ENCODE data around the gene LACTBL1. TPM values are rescaled to one million over a fixed set of nuclear protein-coding genes. Genes with fewer than 3 reads are reported as not detected.
A peak's percentile ranks its signal among the peaks of the same experiment; 100 is the strongest.
"Not testable (repeated sequence)": the region's sequence is repeated elsewhere in the genome, so short reads cannot be mapped to it uniquely, and the experiment has no call there.

LACTBL1 gene, protein sequence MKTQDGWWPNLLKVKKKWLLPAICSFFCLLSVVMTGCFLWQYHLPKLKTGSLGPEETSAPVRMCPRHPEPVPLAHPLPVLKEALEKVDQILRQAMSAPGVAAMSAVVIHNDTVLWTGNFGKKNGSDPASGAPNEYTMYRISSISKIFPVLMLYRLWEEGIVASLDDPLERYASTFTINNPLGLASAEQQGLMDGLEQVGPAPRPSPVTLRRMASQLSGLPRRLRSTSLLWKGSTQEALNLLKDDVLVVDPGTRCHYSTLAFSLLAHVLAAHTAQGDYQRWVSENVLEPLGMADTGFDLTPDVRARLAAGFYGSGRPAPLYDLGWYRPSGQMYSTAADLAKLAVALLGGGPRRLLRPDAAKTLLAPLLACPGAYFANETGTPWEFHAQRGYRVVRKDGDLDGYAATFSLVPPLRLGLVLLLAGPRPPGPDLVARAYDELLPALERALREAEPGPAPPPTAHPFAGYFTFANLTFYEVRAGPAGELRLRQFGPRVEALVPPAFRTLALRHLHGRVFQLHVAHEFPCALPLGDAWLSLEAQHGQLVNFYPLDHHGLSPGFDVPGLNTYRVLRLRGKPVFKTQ
- total RNA-seq (2014; rRNA removed; shearing (Covaris generic)): not detected in 2 replicates

DNA sequence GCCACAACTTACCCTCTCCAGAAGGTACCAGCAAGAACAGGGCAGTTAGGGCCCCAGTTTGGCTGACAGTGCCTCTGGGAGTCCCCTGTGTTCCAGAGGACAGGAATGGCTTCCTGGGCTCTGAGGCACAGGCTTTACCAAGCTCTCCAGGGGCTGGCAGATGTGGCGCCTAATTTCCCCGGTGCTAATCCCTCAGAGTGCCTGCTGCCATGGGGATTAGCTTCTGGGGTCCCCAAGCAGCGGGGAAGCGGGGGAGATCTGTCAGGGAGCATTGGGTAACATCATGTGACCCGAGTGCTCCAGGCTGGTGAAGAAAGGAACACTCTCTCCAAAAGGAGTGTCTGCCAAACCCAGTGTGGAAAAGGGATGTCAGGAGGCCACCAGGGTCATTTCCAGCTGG, at the start of gene LACTBL1:
Gene LACTBL1 (minus strand): TSS at position 107 of the 400 bp plus-strand sequence. CDS start 550 bp downstream, outside the sequence.
- in situ Hi-C loops (cut with HindIII; ENCODE audit: low sequenced_read_pairs): no loop called here
- DNase-seq (ENCODE audit: low spot score): no peak

DNA sequence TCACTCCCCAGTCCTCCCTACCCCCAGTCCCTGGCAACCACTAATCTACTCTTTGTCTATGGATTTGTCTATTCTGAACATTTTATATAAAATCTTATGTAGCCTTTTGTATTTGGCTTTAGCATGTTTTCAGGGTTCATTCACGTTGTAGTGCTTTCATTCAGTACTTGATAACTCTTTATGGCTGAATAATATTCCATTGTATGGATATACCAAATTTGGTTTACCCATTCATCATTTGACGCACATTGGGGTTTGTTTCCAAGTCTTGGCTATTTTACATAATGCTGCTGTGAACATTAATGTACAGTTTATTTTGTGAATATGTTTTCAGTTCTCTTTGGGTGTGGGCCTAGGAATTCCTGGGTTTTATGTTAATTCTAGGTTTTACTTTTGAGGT, 49.2 kb upstream of the LACTBL1 start:
- in situ Hi-C loops (cut with HindIII; ENCODE audit: low sequenced_read_pairs): no loop called here
- no peak for DNase-seq (ENCODE audit: low spot score)

GRCh38 chr1:23020706-23021405, 48.2 kb upstream of the LACTBL1 start:
- in situ Hi-C loops (cut with HindIII; ENCODE audit: low sequenced_read_pairs): no loop called here
- peak; percentile 19 for DNase-seq (ENCODE audit: low spot score)

GRCh38 chr1:23019863-23020625, 47.4 kb upstream of the LACTBL1 start:
- in situ Hi-C loops (cut with HindIII; ENCODE audit: low sequenced_read_pairs): no loop called here
- peak; percentile 44 for DNase-seq (ENCODE audit: low spot score)

GRCh38 chr1:23019094-23019862, 46.6 kb upstream of the LACTBL1 start, which contains the start of gene KDM1A:
Gene KDM1A, plus strand, starts transcription at chr1:23019468. Its CDS starts 129 bp downstream, at chr1:23019597.
- in situ Hi-C loops (cut with HindIII; ENCODE audit: low sequenced_read_pairs): no loop called here
- DNase-seq (ENCODE audit: low spot score): peak; percentile 98

DNA sequence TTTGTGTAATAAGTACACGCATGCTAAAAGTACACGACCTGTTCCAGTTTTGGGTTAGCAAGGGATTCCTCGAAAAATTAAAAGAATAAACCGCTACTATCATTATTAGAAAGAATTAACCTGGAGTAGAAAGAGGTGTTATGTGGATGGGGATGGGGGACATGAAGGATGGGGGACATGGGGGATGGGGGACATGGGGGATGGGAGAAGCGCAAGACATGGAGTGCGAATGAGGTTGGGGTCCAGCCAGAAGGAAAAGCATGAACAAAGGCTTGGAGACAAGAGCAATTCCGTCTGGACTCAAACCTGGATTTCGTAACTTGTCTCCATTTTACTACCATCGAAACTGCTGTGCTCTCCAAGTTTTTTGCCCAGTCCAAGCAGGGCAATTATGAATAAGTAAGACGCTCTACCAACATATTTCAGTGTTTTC, 46.0 kb upstream of the LACTBL1 start:
- DNase-seq (ENCODE audit: low spot score): no peak
- in situ Hi-C loops (cut with HindIII; ENCODE audit: low sequenced_read_pairs): no loop called here

GRCh38 chr1:23013657-23014056, 41.0 kb upstream of the LACTBL1 start:
- peak; percentile 36 for DNase-seq (ENCODE audit: low spot score)
- in situ Hi-C loops (cut with HindIII; ENCODE audit: low sequenced_read_pairs): no loop called here

- in situ Hi-C loops (cut with HindIII; ENCODE audit: low sequenced_read_pairs); DNase-seq (ENCODE audit: low spot score): not testable (repeated sequence)
Measured at GRCh38 chr1:23010025-23010424, 37.4 kb upstream of the LACTBL1 start.

DNA sequence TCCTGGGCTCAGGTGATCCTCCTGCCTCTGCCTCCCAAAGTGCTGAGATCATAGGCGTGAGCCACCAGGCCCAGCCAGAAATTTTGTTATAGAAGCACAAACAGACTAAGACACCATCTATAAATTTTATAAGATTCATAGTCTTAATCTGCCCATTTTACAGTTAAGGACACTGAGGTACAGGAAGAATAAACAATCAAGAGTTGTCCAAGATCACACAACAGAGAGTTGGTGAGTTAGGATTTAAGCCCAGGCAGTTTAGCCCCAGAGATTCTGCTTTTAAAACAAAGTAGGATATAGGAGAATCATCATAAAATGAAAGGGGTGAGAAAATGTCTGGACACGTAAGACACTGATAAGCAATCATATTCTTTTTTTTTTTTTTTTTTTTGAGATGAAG, 36.2 kb upstream of the LACTBL1 start:
- no peak for DNase-seq (ENCODE audit: low spot score)

GRCh38 chr1:23007106-23007505, 34.4 kb upstream of the LACTBL1 start:
- in situ Hi-C loops (cut with HindIII; ENCODE audit: low sequenced_read_pairs): no loop called here
- DNase-seq (ENCODE audit: low spot score): no peak

More for the DNA sequence above, 36.2 kb upstream of the LACTBL1 start:
- in situ Hi-C loops (cut with HindIII; ENCODE audit: low sequenced_read_pairs): no loop called here

DNA sequence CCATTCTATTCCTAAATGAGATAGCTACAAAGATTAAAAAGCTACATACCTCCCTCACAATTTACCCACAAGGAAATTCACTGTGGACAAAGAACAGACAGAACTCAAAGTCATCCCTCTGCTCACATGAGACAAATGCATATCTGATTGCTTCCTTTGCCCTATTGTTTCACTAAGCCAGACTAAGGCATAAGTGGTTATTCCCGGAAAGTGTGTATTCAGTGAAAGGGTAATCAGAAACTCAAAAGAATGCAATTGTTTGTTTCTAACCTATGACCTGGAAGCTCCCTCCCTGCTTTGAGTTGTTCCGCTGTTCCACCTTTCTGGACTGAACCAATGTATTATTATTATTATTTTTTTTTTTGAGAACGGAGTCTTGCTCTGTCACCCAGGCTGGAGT, 32.1 kb upstream of the LACTBL1 start:
- in situ Hi-C loops (cut with HindIII; ENCODE audit: low sequenced_read_pairs); DNase-seq (ENCODE audit: low spot score): not testable (repeated sequence)

DNA sequence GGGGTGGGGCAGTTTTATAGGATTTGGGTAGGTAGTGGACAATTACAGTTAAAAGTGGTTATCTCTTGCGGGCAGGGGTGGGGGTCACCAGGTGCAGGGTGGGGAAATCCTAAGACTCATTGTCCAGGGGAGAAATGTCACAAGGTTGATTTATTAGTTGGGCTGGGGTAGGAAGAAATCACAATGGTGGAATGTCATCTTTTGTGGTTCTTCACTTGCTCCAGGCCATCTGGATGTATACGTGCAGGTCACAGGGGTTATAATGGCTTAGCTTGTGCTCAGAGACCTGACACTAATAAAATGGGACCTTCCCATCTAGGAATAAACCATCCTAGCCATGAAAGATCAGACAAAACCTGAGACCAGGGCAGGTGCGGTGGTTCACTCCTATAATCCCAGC, 31.4 kb upstream of the LACTBL1 start:
- no peak for DNase-seq (ENCODE audit: low spot score)
- in situ Hi-C loops (cut with HindIII; ENCODE audit: low sequenced_read_pairs): no loop called here

DNA sequence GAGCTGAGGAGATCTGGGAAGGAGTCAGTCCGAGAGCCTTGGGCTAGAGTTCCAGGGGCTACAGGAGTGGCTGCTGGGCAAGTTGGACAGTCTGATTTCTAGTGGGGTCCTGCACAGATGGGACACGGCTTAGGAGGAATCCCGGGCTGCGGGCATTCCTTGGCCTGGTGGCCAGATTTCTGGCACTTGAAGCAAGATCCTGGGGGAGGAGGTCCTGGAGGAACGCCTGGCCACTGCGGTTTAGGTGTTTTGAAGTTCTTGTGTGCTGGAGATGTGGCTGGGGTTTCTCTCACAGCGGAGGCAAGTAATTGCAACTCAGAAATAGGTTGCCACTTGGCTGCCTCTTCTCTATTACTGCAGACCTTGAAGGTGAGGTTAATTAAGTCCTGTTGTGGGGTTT, 29.6 kb upstream of the LACTBL1 start:
- in situ Hi-C loops (cut with HindIII; ENCODE audit: low sequenced_read_pairs); DNase-seq (ENCODE audit: low spot score): not testable (repeated sequence)

DNA sequence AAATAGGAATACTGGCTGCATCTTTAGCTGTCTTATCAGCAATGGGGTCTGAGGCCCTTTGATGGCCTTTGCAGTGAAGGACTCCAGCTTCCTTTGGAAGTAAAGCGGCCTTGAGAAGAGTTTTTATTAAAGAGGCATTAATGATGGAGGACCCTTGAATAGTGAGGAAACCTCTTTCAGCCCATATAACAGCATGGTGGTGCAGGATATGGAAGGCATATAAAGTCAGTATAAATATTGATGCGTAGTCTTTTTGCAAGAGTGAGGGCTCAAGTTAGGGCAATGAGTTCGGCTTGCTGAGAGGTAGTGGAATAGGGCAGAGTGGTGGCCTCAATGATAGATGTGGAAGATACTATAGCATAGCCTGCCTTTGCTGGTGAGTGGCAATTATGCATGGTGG, 27.5 kb upstream of the LACTBL1 start:
- DNase-seq (ENCODE audit: low spot score); in situ Hi-C loops (cut with HindIII; ENCODE audit: low sequenced_read_pairs): not testable (repeated sequence)

DNA sequence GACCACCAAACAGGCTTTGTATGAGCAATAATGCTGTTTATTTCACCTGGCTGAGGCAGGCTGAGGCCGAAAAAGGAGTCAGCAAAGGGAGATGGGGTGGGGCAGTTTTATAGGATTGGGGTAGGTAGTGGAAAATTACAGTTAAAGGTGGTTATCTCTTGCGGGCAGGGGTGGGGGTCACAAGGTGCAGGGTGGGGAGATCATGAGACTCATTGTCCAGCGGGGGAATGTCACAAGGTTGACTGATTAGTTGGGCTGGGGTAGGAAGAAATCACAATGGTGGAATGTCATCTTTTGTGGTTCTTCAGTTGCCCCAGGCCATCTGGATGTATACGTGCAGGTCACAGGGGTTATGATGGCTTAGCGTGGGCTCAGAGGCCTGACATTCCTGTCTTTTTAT, 24.9 kb upstream of the LACTBL1 start:
- in situ Hi-C loops (cut with HindIII; ENCODE audit: low sequenced_read_pairs); DNase-seq (ENCODE audit: low spot score): not testable (repeated sequence)

GRCh38 chr1:22995774-22996173, 23.1 kb upstream of the LACTBL1 start:
- DNase-seq (ENCODE audit: low spot score): no peak
- in situ Hi-C loops (cut with HindIII; ENCODE audit: low sequenced_read_pairs): no loop called here

- in situ Hi-C loops (cut with HindIII; ENCODE audit: low sequenced_read_pairs); DNase-seq (ENCODE audit: low spot score): not testable (repeated sequence)
Measured at GRCh38 chr1:22993220-22993795, 20.6 kb upstream of the LACTBL1 start.

- DNase-seq (ENCODE audit: low spot score); in situ Hi-C loops (cut with HindIII; ENCODE audit: low sequenced_read_pairs): not testable (repeated sequence)
Measured at GRCh38 chr1:22992384-22992783, 19.7 kb upstream of the LACTBL1 start.
